ENCODE data around the gene GRHL3. TPM values are rescaled to one million over a fixed set of nuclear protein-coding genes. Genes with fewer than 3 reads are reported as not detected.
A peak's percentile ranks its signal among the peaks of the same experiment; 100 is the strongest.

GRHL3 gene
- total RNA-seq, 4 donors from 2014 or later = 93.6 to 154 (median 129) TPM

GRCh38 chr1:24369199-24369598 is 50.0 kb downstream of the GRHL3 start:
- no peaks in the 10 kb centered on the region for H3K27me3 ChIP-seq
- 66% methylated on average over 4 of the region's 4 CpGs for WGBS
- DNase-seq (ENCODE audit: low spot score in 2 of 2) = peak in 1 of 2 donors; percentile 81
- H3K4me3 ChIP-seq = no peak overlapping the region
- no peaks in the 10 kb centered on the region for H3K9me3 ChIP-seq
- H3K36me3 ChIP-seq = no peaks in the 10 kb centered on the region
- TF ChIP-seq POLR2AphosphoS5 (IDR thresholded peaks at IDR 0.05) (peak in 2 of 3 donors; percentile 44 to 83), CTCF (IDR thresholded peaks at IDR 0.05) (no peak)
- peak overlapping the region; percentile 50 for H3K27ac ChIP-seq
- H3K4me1 ChIP-seq = peaks cover 25% of the 10 kb centered on the region

- H3K4me1 ChIP-seq = peaks cover 19% of the 10 kb centered on the region
- 82% methylated on average over 4 of the region's 4 CpGs for WGBS
Observed at GRCh38 chr1:24369801-24370200, 50.6 kb downstream of the GRHL3 start.

GRCh38 chr1:24373044-24373443 is 53.9 kb downstream of the GRHL3 start:
- Histone ChIP-seq H3K9me3 (no peaks in the 10 kb centered on the region), H3K36me3 (no peaks in the 10 kb centered on the region), H3K4me3 (no peak overlapping the region), H3K27ac (no peak overlapping the region), H3K27me3 (no peaks in the 10 kb centered on the region), H3K4me1 (peaks cover 6% of the 10 kb centered on the region)
- DNase-seq (ENCODE audit: low spot score in 2 of 2) = no peak
- TF ChIP-seq CTCF (IDR thresholded peaks at IDR 0.05) (no peak), EP300 (IDR thresholded peaks at IDR 0.05) (no peak), POLR2AphosphoS5 (IDR thresholded peaks at IDR 0.05) (no peak), POLR2A (IDR thresholded peaks at IDR 0.05) (no peak)
- WGBS = 79% methylated on average over 7 of the region's 7 CpGs

More at GRCh38 chr1:24369801-24370200, 50.6 kb downstream of the GRHL3 start:
- no peaks in the 10 kb centered on the region for H3K27me3 ChIP-seq
- no peak overlapping the region for H3K4me3 ChIP-seq
- peak overlapping the region; percentile 0 for H3K27ac ChIP-seq
- no peaks in the 10 kb centered on the region for H3K9me3 ChIP-seq
- TF ChIP-seq EP300 (IDR thresholded peaks at IDR 0.05) = no peak
- no peak for TF ChIP-seq POLR2AphosphoS5 (IDR thresholded peaks at IDR 0.05)
- no peak for TF ChIP-seq POLR2A (IDR thresholded peaks at IDR 0.05)
- no peak for TF ChIP-seq CTCF (IDR thresholded peaks at IDR 0.05)
- no peaks in the 10 kb centered on the region for H3K36me3 ChIP-seq
- DNase-seq (ENCODE audit: low spot score in 2 of 2) = no peak

GRCh38 chr1:24373710-24374109 is 54.6 kb downstream of the GRHL3 start:
- Histone ChIP-seq H3K4me1 (peaks cover 6% of the 10 kb centered on the region), H3K27me3 (no peaks in the 10 kb centered on the region), H3K27ac (no peak overlapping the region), H3K36me3 (no peaks in the 10 kb centered on the region), H3K4me3 (no peak overlapping the region), H3K9me3 (no peaks in the 10 kb centered on the region)
- TF ChIP-seq POLR2A (IDR thresholded peaks at IDR 0.05) = no peak
- 80% methylated on average over 8 of the region's 8 CpGs for WGBS
- DNase-seq (ENCODE audit: low spot score in 2 of 2) = peak in 1 of 2 donors; percentile 8

GRCh38 chr1:24374891-24375786 is 56.0 kb downstream of the GRHL3 start:
- H3K9me3 ChIP-seq = no peaks in the 10 kb centered on the region
- no peak overlapping the region for H3K27ac ChIP-seq
- WGBS = 87% methylated on average over 13 of the region's 13 CpGs
- DNase-seq (ENCODE audit: low spot score in 2 of 2) = peak in 1 of 2 donors; percentile 10
- H3K36me3 ChIP-seq = no peaks in the 10 kb centered on the region
- H3K4me3 ChIP-seq = no peak overlapping the region
- H3K27me3 ChIP-seq = no peaks in the 10 kb centered on the region
- H3K4me1 ChIP-seq = peaks cover 12% of the 10 kb centered on the region
- no peak for TF ChIP-seq CTCF (IDR thresholded peaks at IDR 0.05)
- no peak for TF ChIP-seq POLR2AphosphoS5 (IDR thresholded peaks at IDR 0.05)
- no peak for TF ChIP-seq EP300 (IDR thresholded peaks at IDR 0.05)
- TF ChIP-seq POLR2A (IDR thresholded peaks at IDR 0.05) = no peak

All from suprapubic skin (tissue), 4 donors.